Ishikawa (cell line): ENCODE results near the gene HNRNPA2B1.

Experiments used
- EP300 ChIP-seq: IDR thresholded peaks from 2 replicates; pipeline ENCODE4 v1.6.1; 2012; ENCODE audit warnings: borderline replicate concordance
- FOXM1 ChIP-seq: IDR thresholded peaks from 2 replicates; pipeline ENCODE4 v1.6.1; 2012; ENCODE audit warnings: low read depth, borderline replicate concordance
- RAD21 ChIP-seq: IDR thresholded peaks from 2 replicates; pipeline ENCODE4 v1.6.1; 2012; ENCODE audit warnings: low read depth

DNA sequence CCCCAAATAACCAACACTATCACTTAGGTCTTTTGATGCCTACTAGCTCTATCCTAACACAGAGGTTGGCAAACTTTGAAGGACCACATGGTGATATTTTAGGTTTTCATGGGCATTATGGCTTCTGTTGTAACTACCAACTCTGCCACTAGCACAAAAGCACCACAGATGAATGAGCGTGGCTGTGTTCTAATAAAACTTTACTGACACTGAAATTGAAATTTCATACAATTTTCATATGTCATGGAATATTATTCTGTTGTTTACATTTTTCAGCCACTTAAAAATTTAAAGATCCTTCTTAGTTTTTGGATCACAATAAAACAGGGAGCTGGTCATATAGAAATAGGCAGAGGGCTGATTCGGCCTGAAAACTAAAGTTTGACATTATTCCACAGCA is 27.4 kb upstream of the HNRNPA2B1 start:
- TF ChIP-seq RAD21 (no peak), EP300 (no peak), FOXM1 (no peak)
